Hematopoietic multipotent progenitor cell (in vitro differentiated cells): ENCODE data around the gene HTR4. TPM values are rescaled to one million over a fixed set of nuclear protein-coding genes. Genes with fewer than 3 reads are reported as not detected.
"Not testable (repeated sequence)": the region's sequence is repeated elsewhere in the genome, so short reads cannot be mapped to it uniquely, and the experiment has no call there.

Source experiments
- DNase-seq, 3 donors: peaks; one replicate each; pipeline ENCODE4 v3.0.0-alpha.2; 2011 to 2015; ENCODE audit warnings: low read depth in 2 of 3, low spot score in 2 of 3
- total RNA-seq: library from RNA; depleted of rRNA; stranded (reverse); fragments of >200 nt; gene quantifications from one replicate; pipeline ENCODE4 v1.2.3, GENCODE V29; 2012

HTR4 gene
- under 0.01 TPM for total RNA-seq

GRCh38 chr5:148653836-148654781, at the start of gene HTR4:
TSS of gene HTR4 (minus strand) at chr5:148654527. CDS start at chr5:148637014, 17,513 bp downstream.
- DNase-seq, result peak in 1 of 3 donors; percentile 44

- no peak for DNase-seq
Observed at GRCh38 chr5:148702019-148702596, 47.8 kb upstream of the HTR4 start.

- no peak for DNase-seq
Observed at GRCh38 chr5:148699028-148699427, 44.7 kb upstream of the HTR4 start.

GRCh38 chr5:148697809-148698196, 43.5 kb upstream of the HTR4 start:
- no peak for DNase-seq

GRCh38 chr5:148697180-148697808, 43.0 kb upstream of the HTR4 start:
- DNase-seq, result no peak

GRCh38 chr5:148696187-148697036, 42.1 kb upstream of the HTR4 start:
- no peak for DNase-seq

GRCh38 chr5:148690945-148691344, 36.6 kb upstream of the HTR4 start:
- DNase-seq, result no peak

GRCh38 chr5:148688787-148689186, 34.5 kb upstream of the HTR4 start:
- no peak for DNase-seq

GRCh38 chr5:148687871-148688270, 33.5 kb upstream of the HTR4 start:
- DNase-seq, result no peak

- DNase-seq, result peak in 2 of 3 donors; percentile 9 to 38
Observed at GRCh38 chr5:148687427-148687826, 33.1 kb upstream of the HTR4 start.

- no peak for DNase-seq
Observed at GRCh38 chr5:148686660-148687059, 32.3 kb upstream of the HTR4 start.

- no peak for DNase-seq
Observed at GRCh38 chr5:148685520-148686134, 31.3 kb upstream of the HTR4 start.

- DNase-seq, result no peak
Observed at GRCh38 chr5:148684528-148684927, 30.2 kb upstream of the HTR4 start.

GRCh38 chr5:148683651-148684050, 29.3 kb upstream of the HTR4 start:
- no peak for DNase-seq

GRCh38 chr5:148682058-148683026, 28.0 kb upstream of the HTR4 start:
- no peak for DNase-seq

- DNase-seq, result no peak
Observed at GRCh38 chr5:148681157-148682057, 27.1 kb upstream of the HTR4 start.

- DNase-seq, result not testable (repeated sequence)
Observed at GRCh38 chr5:148673704-148674103, 19.4 kb upstream of the HTR4 start.

- no peak for DNase-seq
Observed at GRCh38 chr5:148666353-148666752, 12.0 kb upstream of the HTR4 start.
